Head of caudate nucleus (tissue), 42 donors: ENCODE data around the gene CARHSP1.
A peak's percentile ranks its signal among the peaks of the same experiment; 100 is the strongest.

Experiments used
- DNase-seq, 42 donors: peaks; one replicate each; pipeline versions ENCODE4 v3.0.0 to v3.0.0-alpha.2; 2020 to 2021; ENCODE audit warnings: mixed read lengths in 7 of 42
- intact Hi-C: fragments of 100-400 bp; cut with DNase I; formaldehyde crosslinking; loops from one replicate; pipeline ENCODE4 v1.15.0; 2022

The CARHSP1 gene

GRCh38 chr16:8862309-8863130, 6.3 kb downstream of the CARHSP1 start:
- peak in 1 of 42 donors; percentile 6 for DNase-seq
- intact Hi-C loops, result loop anchor here (10.0 kb wide), 1 partner anchor 188 kb away; the partner anchor contains the start of gene ABAT

GRCh38 chr16:8861563-8862308, 7.1 kb downstream of the CARHSP1 start:
- intact Hi-C loops, result loop anchor here (10.0 kb wide), 1 partner anchor 187 kb away; the partner anchor contains the start of gene ABAT
- peak in 6 of 42 donors; percentile 2 to 61 (median 50) for DNase-seq

DNA sequence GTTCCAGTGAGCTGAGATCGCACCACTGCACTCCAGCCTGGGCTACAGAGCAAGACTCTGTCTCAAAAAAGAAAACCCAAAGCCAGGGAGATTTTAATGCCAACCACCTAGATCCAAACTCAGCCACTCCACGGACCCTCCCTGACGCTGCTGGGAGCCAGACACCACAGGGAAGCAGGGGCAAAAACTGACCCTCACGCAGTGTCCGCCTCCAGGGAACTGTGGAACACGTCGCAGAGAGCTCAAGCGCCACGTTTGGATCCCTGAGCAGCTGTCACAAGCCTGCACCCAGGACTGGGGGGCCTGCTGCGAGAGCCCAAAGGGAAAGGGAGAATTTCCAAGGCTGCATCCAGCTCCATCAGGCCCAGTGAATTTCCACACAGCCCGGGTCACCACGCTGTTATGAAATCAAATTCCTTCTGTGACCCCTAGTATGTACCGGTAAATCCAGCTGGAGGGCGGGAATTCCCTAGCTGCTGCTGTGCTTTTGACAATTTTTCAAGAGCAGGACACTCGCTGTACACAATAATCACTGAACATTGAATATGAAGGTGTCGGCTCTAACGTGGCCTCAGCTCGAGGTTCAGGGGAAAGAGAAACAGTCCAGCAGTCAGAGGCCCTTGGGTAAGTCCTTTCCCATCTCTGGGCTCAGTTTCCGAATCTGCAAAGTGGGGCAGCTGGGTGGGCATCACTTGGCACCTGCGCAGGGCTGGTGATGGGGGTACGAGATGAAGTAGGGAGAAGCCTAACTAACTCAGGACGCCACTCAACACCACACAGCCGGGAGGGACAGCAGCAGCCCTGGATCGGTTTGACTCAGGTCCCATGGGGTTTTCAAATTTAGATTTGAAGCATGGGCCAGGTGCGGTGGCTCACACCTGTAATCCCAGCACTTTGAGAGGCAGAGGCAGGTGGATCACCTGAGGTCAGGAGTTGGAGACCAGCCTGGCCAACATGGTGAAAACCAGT, 8.6 kb downstream of the CARHSP1 start:
- DNase-seq, result peak in 6 of 42 donors; percentile 6 to 36 (median 12)
- intact Hi-C loops, result loop anchor here (10.0 kb wide), 1 partner anchor 185 kb away; the partner anchor contains the start of gene ABAT

DNA sequence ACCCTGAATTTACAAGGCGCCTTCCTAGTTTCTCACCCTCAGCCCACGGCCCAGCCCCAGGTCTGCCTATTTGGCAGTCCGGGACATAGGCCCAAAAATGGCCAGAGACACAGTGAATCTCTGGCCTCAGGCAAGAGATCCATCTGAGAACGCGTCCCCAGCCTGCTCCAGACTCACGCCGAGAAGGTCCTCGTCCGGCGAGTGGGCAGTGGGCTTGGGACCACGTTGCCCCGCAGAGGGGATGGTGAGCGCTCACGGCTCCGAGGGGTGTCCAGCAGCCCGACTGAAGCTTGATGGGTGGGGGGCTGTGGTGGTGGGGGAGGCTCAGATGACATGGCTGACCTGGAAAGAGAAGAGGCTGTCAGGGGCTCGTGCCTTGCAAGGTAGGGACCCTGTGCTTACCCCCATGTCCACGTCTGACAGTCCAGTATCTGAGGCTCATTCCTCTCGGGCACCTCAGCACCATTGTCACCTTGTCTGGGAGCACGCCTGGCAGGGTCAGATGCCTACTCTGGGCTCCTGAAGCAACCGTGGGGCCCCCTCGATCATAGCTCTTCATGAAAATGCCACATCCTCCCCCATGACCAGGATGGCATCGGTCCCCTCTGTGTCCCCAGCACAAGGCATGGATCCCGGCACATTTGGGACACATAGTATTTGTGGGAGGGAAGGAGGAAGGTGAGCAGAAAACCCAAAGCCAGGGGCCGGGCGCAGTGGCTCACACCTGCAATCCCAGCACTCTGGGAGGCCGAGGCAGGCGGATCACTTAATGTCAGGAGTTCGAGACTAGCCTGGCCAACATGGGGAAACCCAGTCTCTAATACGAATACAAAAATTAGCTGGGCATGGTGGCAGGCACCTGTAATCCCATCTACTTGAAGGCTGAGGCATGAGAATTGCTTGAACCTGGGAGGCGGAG, 9.6 kb downstream of the CARHSP1 start:
- intact Hi-C loops, result no loop called here
- DNase-seq, result peak in 8 of 42 donors; percentile 1 to 41 (median 12)

DNA sequence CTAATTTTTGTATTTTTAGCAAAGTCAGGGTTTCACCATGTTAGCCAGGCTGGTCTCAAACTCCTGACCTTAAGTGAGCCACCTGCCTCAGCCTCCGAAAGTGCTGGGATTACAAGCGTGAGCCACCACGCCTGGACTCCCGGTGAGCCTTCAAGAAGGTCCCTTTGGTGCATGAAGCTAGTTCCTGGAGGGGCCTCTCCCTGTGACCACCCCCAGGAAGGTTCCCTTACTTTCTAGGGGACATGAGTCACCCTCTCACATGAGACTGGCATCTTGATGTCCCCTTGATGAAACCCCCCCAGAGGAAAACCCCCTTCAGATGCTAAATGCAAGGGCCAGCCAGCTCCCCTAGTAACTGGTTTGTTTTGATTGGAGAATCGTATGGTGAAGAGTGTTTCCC, 12.8 kb downstream of the CARHSP1 start:
- intact Hi-C loops, result no loop called here
- DNase-seq, result peak in 7 of 42 donors; percentile 2 to 27 (median 7)

- intact Hi-C loops, result no loop called here
- peak in 11 of 42 donors; percentile 1 to 38 (median 9) for DNase-seq
Measured at GRCh38 chr16:8855051-8855786, 13.6 kb downstream of the CARHSP1 start.

GRCh38 chr16:8854298-8854948, 14.4 kb downstream of the CARHSP1 start:
- intact Hi-C loops, result no loop called here

GRCh38 chr16:8853611-8854010, 15.2 kb downstream of the CARHSP1 start:
- intact Hi-C loops, result no loop called here
- DNase-seq, result peak in 4 of 42 donors; percentile 2 to 41 (median 8)

More at GRCh38 chr16:8854298-8854948, 14.4 kb downstream of the CARHSP1 start:
- peak in 9 of 42 donors; percentile 3 to 32 (median 12) for DNase-seq

- peak in 9 of 42 donors; percentile 2 to 37 (median 7) for DNase-seq
- intact Hi-C loops, result no loop called here
Measured at GRCh38 chr16:8853150-8853549, 15.7 kb downstream of the CARHSP1 start.

GRCh38 chr16:8852534-8852933, 16.3 kb downstream of the CARHSP1 start:
- intact Hi-C loops, result no loop called here
- peak in 9 of 42 donors; percentile 4 to 54 (median 20) for DNase-seq

GRCh38 chr16:8851761-8852403, 16.9 kb downstream of the CARHSP1 start:
- DNase-seq, result peak in 5 of 42 donors; percentile 9 to 38 (median 17)
- intact Hi-C loops, result no loop called here

- DNase-seq, result peak in 6 of 42 donors; percentile 16 to 42 (median 26)
- intact Hi-C loops, result no loop called here
Measured at GRCh38 chr16:8850279-8850885, 18.4 kb downstream of the CARHSP1 start.

GRCh38 chr16:8849411-8850011, 19.3 kb downstream of the CARHSP1 start:
- DNase-seq, result peak in 28 of 42 donors; percentile 34 to 83 (median 62)
- intact Hi-C loops, result no loop called here

- DNase-seq, result peak in 8 of 42 donors; percentile 29 to 67 (median 56)
- intact Hi-C loops, result no loop called here
Measured at GRCh38 chr16:8848939-8849391, 19.8 kb downstream of the CARHSP1 start.
